OCI-LY3 (cell line): ENCODE measurements around the gene PEMT.

Experiments used
- EZH2phosphoT487 ChIP-seq: fragments of 200-600 bp; shearing (Covaris generic); IDR thresholded peaks from 2 replicates; pipeline ENCODE4 v1.6.1; 2018; ENCODE audit warnings: antibody characterized with exemption, mixed run types, low read depth
- TF ChIP-seq, protein P1 (sequence below): fragments of 200-600, 300-600 bp; sonication (generic); IDR thresholded peaks from 2 replicates; pipeline ENCODE4 v1.5.1; 2014; ENCODE audit warnings: antibody characterized with exemption, low read length, low read depth

DNA sequence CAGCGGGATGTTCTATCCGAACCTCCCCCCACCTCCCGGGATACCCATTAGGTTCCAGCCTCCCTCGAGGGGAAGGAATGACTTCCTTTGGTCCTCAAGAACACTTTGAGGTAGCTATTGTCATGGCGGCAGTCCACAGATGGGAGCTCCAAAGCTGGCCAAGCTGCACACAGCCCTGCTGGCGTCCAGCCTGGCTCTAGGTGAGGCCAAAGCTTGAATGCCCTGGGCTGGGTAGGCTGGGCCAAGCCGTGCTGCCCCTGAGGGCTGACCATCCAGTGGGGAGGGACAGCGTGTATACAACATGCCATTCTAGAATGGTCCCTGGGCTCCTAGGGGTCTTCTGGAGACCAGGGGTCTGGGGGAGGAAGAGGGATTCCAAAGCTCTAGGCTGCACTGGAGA, 43.5 kb downstream of the PEMT start:
- no peak for TF ChIP-seq EZH2phosphoT487
- TF ChIP-seq, protein P1, sequence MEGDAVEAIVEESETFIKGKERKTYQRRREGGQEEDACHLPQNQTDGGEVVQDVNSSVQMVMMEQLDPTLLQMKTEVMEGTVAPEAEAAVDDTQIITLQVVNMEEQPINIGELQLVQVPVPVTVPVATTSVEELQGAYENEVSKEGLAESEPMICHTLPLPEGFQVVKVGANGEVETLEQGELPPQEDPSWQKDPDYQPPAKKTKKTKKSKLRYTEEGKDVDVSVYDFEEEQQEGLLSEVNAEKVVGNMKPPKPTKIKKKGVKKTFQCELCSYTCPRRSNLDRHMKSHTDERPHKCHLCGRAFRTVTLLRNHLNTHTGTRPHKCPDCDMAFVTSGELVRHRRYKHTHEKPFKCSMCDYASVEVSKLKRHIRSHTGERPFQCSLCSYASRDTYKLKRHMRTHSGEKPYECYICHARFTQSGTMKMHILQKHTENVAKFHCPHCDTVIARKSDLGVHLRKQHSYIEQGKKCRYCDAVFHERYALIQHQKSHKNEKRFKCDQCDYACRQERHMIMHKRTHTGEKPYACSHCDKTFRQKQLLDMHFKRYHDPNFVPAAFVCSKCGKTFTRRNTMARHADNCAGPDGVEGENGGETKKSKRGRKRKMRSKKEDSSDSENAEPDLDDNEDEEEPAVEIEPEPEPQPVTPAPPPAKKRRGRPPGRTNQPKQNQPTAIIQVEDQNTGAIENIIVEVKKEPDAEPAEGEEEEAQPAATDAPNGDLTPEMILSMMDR, result no peak
